Right lobe of liver (tissue), 4 donors: ENCODE measurements around the gene ARRB1.

Source experiments
- CTCF ChIP-seq, 4 donors: fragments of 200-600 bp in 3 of 4; fragments of 450-650 bp in 1 of 4; IDR thresholded peaks; one replicate each; pipeline versions ENCODE4 v1.5.1 to v1.8.0; 2016 to 2022; ENCODE audit warnings: antibody characterized with exemption in 4 of 4, mild to moderate bottlenecking in 2 of 4
- POLR2A ChIP-seq: fragments of 450-650 bp; IDR thresholded peaks from one replicate; pipeline ENCODE4 v1.6.1; 2017; ENCODE audit warnings: antibody characterized with exemption, mild to moderate bottlenecking
- donor health status: DM: no; HTN: no; CAD: no.
- donor health status: DM: no; HTN: no; CAD: no.
- donor health status: DM: no; HTN: yes; CAD: no.

DNA sequence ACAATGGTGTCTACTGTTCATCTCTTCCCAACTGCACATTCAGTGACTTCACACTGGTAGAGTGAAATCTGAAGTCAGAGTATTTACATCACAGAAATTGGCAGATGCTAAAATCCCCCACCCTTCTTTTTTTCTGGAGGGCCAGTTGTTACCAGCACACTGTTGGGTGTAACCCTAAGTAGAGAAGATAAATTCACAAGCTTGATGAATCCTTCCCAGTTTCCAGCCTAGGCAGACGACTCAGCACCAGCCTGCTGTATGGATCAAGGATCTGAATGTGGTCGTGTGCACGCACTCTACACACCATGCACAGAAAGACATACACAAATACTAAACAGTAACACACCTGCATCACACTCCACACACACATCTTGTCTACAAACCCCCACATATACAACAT is 46.0 kb downstream of the ARRB1 start:
- TF ChIP-seq POLR2A (no peak), CTCF (IDR thresholded peaks at IDR 0.05) (no peak)
